Anterior cingulate cortex (tissue), 58 donors: ENCODE data around the gene BCAN.
A peak's percentile ranks its signal among the peaks of the same experiment; 100 is the strongest.

Source experiments
- DNase-seq, 58 donors: peaks; one replicate each; lab custom pipeline; 2025; lab: John Stamatoyannopoulos, UW

The BCAN gene

GRCh38 chr1:156692441-156692924, 50.6 kb downstream of the BCAN start:
- DNase-seq, result no peak

GRCh38 chr1:156692925-156693847, 51.3 kb downstream of the BCAN start:
- no peak for DNase-seq

DNA sequence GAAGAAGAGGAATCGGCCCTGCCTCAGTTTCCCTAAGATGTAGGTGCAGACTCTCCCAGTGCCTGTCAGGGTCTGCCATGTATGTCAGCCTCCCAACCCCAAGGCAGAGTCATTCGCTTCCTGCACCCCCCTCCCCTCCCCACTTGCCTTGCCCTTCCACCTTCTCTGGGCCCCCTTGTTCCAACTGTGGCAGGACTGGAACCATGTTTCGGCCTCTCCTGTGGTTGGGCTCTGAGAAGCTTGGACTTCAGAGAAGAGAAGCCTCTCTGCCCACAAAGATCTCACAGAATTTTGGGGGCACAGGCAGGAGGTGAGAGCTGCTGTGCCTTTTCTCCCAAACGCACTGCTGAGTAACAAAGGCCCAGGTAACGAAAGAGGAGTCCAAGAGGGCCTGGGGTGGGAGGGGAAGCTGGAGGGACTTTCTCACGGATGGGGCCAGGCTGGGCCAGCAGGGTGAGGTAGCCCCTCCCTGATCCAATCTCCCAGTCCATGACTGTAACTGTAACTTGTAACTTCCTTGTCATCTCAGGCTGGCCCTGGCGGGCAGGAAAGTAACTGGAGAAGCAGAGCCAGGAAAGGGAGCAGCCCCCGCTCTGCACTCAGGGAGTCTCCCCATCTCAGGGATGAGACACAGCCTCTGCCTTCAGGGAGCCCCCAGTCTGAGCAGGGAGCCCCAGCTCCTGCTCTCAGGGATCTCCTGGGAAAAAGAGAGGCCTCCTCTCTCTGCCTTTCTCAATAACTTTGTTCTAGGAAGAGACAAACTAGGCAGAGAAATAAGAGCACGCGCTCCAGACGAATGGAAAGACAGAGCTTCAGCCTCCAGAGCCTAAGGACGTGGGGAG, 52.2 kb downstream of the BCAN start:
- DNase-seq, result no peak

GRCh38 chr1:156694690-156694962, 52.7 kb downstream of the BCAN start:
- DNase-seq, result no peak

DNA sequence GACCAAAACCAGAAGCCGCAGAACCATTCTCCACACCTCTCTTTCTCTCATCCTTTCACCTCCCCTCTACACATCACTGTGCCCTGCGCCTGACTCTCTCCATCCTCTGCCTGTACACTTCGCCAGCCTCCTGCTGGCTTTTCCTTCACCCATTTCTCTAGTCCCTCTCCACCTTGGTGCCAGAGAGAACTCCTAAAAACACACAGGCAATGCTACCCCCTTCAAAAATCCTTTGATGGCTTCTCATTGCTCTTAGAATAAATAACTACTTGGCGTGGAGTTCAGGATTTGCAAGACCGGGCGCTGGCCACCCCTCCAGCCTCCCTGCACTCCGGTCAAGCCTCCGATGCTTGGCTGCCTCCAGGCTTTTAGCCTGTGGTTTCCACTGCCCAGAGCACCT, 54.8 kb downstream of the BCAN start:
- no peak for DNase-seq

DNA sequence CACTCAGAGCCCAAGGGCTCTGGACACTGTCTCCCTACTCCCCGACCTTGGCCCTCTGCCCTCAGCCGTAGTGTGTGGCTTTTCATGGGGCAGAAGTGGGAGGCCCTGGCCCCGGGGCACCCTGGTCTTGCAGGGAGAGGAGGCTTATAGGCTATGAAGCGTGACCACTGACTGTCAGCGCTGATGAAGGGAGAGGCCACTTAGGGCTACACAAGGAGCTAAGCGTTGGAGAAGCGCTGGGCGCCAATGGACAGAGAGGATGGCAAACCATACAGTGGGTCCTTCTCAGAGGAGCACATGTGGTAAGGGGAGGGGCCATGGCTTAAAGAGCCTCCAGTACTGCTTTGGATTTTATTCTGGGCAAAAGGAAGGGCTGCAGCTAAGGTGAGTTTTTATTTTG, 55.6 kb downstream of the BCAN start:
- no peak for DNase-seq

DNA sequence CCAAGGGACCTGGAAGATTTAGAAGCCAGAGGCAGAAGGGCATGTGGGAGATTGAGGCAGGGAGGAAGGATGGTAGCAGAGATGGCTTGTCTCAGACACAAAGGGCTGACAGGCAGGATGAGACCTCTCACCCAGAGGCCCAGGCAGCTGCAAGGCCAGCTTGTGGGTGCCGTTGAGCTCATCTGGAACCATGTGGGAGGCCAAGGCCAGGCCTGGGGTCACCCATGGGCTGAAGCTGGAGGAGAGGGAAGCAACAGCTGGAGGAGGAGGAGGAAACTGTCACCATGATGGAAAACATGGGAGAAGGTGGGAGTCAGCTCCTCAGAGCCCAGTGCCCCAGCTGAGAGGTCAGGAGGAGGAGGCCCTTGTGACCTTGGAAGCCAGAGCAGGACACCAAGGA, 57.1 kb downstream of the BCAN start:
- DNase-seq, result no peak

GRCh38 chr1:156700736-156701531, 59.0 kb downstream of the BCAN start:
- DNase-seq, result no peak

DNA sequence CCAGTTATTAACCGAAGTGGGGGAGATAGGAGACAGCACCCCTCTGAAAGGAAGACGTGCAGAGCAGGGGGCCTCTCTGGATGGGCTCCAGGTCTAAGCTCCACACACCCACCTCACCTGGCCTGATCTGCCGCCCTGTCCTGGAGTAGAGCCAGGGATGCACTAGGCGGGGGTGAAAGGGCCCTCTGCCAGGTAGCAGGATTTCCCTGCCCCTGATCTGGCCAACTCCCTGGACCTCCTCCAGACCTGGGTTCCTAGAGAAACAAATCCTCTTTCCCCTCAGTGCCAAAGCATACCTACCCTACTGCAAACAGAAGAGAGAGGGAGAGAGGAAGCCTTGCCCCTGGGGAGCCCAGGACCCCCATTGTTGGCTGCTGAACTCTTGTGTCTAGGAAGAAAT, 61.4 kb downstream of the BCAN start:
- DNase-seq, result no peak

DNA sequence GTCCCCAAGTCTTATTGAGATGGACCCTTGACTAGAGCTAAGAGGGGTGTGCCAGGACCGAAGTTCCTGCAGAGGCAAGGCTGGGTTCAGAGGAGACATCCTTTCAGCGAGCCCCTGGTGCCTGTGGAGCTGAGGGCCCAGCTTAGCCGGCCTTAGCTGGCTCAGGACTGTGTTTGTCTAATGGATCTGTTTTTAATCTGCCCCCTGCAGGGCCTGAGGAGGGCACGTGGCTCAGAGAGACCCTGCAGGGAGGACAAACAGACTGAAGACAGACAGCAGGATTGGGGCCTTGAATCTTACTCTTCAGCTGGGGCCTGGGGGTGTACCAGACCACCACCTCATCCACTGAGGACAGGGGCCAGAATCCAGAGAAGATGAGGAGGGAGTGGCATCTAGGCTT, 61.8 kb downstream of the BCAN start:
- DNase-seq, result no peak

- DNase-seq, result no peak
Observed at GRCh38 chr1:156704166-156704711, 62.3 kb downstream of the BCAN start.

DNA sequence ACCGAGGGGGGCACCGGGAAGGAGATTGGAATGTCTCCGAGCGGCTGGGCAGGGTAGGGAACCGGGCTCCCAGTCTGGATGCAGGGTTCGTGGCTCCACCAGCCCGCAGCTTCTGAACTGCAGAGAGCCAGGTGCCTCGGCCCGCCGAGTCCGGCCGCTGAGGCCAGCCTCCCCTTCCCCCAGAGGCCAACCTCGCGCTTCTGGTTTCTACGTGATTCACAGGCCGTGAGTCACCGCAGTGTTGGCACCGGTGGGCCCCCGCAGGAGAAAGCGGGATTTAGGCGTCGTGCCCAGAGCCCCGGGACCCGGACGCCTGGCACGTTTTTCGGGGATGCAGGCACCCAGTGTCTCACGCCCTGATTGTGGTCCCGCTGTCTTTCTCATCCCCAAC, 63.0 kb downstream of the BCAN start:
- DNase-seq, result peak in 7 of 58 donors; percentile 13 to 57 (median 26)

DNA sequence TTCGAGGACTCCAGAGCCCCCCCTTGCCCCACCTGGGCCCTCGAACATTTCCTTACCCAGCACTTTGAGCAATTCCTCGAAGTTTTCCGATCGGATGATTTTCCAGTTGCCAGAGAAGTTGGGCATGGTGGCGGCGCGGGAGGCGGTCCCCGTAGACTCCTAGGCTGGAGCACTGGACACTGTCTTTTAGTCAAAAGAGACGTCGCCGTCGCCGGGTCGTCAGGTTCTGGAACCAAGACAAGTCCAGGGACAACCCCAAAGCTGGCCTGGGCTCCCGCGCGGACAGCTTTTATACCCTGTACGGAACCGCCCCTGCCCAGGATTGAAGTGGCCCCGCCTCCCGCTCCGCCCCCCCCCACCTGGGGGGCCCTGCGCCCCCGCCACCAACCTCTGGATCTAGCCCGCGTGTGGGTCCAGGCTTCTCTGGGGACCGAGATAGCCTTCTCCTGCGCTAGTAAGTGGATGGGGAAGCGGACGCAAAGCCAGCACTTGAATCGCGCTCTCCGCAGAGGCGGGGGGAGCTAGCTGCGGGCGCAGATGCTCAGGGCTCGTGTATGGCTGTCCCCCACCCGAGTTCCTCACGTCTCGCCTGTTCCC, 63.5 kb downstream of the BCAN start, which contains the start of gene CRABP2:
Gene CRABP2, minus strand, starts transcription at position 263 of the 597 bp plus-strand sequence. Its CDS starts 137 bp downstream, at position 126.
- peak in 10 of 58 donors; percentile 6 to 68 (median 40) for DNase-seq

GRCh38 chr1:156705918-156706656, 64.2 kb downstream of the BCAN start:
- peak in 42 of 58 donors; percentile 5 to 74 (median 32) for DNase-seq

DNA sequence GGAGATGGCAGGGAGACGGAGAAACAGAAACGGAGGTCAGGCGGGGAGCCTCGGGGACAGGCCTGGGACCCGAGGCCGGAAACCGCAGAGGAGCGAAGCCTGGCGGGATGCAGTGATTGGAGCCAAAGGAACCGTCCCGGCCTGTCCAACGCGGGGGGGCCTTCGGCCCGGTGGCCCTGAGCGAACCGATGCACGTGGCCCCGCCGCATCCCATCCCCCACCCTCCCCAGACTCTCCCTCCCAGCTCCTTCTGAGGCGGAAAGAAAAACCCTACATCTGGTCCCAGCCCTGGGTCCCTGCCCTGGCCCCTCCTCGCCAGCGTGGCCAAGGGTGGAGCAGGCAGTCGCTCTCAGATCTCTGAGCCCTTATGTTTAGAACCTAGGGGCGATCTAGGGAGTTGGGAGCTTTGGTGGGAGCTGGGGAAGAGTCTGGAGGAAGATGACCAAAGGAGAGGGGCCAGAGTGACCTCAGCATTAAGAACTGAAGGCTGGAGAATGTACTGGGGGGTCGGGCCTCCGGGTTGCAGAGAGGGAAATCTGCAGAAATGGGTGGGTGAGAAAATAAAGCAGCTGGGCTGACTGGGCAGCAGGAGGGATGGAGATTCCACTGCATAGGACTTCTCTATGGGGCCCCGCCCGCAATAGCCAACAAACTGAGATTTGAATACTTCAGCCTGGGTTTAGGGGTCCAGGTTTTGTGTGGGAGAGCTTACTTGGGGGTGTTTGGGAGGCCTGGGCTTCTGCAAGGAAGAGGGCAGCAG, 64.9 kb downstream of the BCAN start:
- peak in 24 of 58 donors; percentile 7 to 62 (median 24) for DNase-seq

GRCh38 chr1:156707417-156708217, 65.7 kb downstream of the BCAN start:
- no peak for DNase-seq

- DNase-seq, result no peak
Observed at GRCh38 chr1:156708218-156708661, 66.3 kb downstream of the BCAN start.
